Neuronal stem cell (in vitro differentiated cells): ENCODE data around the gene OGFRL1.

Source experiments
- DNase-seq: peaks from one replicate; pipeline ENCODE4 v3.0.0-alpha.2; 2013; ENCODE audit warnings: low spot score
- H2AFZ ChIP-seq: one replicate; pipeline ENCODE4 v1.6.1; 2013; ENCODE audit warnings: mild to moderate bottlenecking, low read length, inconsistent platforms
- H2AK5ac ChIP-seq: 2 replicates; pipeline ENCODE4 v1.6.1; 2013; ENCODE audit warnings: low read depth, mild to moderate bottlenecking, inconsistent platforms, low read length, moderate library complexity, mixed read lengths
- H2BK120ac ChIP-seq: 2 replicates; pipeline ENCODE4 v1.6.1; 2013; ENCODE audit warnings: low read depth, mild to moderate bottlenecking, inconsistent platforms, low read length, moderate library complexity, mixed read lengths
- H2BK12ac ChIP-seq: one replicate; pipeline ENCODE4 v1.6.1; 2013; ENCODE audit warnings: low read length, inconsistent platforms
- H2BK15ac ChIP-seq: 2 replicates; pipeline ENCODE4 v1.6.1; 2013; ENCODE audit warnings: mild to moderate bottlenecking, low read length, inconsistent platforms, mixed read lengths
- H2BK5ac ChIP-seq: one replicate; pipeline ENCODE4 v1.6.1; 2013; ENCODE audit warnings: inconsistent platforms, mild to moderate bottlenecking, low read length, moderate library complexity
- H3K14ac ChIP-seq: one replicate; pipeline ENCODE4 v1.6.1; 2013; ENCODE audit warnings: low read length, inconsistent platforms
- H3K18ac ChIP-seq: 2 replicates; pipeline ENCODE4 v1.6.1; 2013; ENCODE audit warnings: low read length, inconsistent platforms
- H3K23ac ChIP-seq: 2 replicates; pipeline ENCODE4 v1.6.1; 2013; ENCODE audit warnings: low read depth, mild to moderate bottlenecking, mixed read lengths, low read length, inconsistent platforms; ENCODE audit not compliant: poor library complexity
- H3K27ac ChIP-seq: replicated peaks from 3 replicates; pipeline ENCODE4 v1.5.1; 2013; ENCODE audit warnings: low read length, inconsistent platforms
- H3K27me3 ChIP-seq, 3 experiments: 2 replicates each; pipeline ENCODE4 v1.6.1; 2013; ENCODE audit warnings: low read length in 3 of 3, mild to moderate bottlenecking in 2 of 3, inconsistent platforms in 1 of 3, low read depth in 1 of 3, mixed read lengths in 1 of 3, moderate library complexity in 1 of 3; ENCODE audit not compliant: control insufficient read depth in 3 of 3, insufficient read depth in 3 of 3
- H3K36me3 ChIP-seq, 2 donors: replicated peaks in 1 of 2; 2 replicates each; pipeline ENCODE4 v1.6.1; 2013; ENCODE audit warnings: low read length in 2 of 2; ENCODE audit not compliant: control insufficient read depth in 2 of 2, insufficient read depth in 2 of 2
- H3K4ac ChIP-seq: 2 replicates; pipeline ENCODE4 v1.6.1; 2013; ENCODE audit warnings: inconsistent platforms, mild to moderate bottlenecking, low read length, moderate library complexity
- H3K4me1 ChIP-seq, 2 donors: 1 replicate in 1 of 2; 2 replicates in 1 of 2; pipeline ENCODE4 v1.6.1; 2013; ENCODE audit warnings: low read length in 2 of 2, low read depth in 1 of 2; ENCODE audit not compliant: control insufficient read depth in 2 of 2, insufficient read depth in 1 of 2
- H3K4me2 ChIP-seq: one replicate; pipeline ENCODE4 v1.6.1; 2013; ENCODE audit warnings: mild to moderate bottlenecking, low read length, inconsistent platforms; ENCODE audit not compliant: insufficient read depth, poor library complexity, severe bottlenecking
- H3K4me3 ChIP-seq, 2 donors: 2 replicates each; pipeline ENCODE4 v1.5.1; 2013; ENCODE audit warnings: low read length in 2 of 2, mild to moderate bottlenecking in 2 of 2, inconsistent platforms in 1 of 2, moderate library complexity in 1 of 2
- H3K79me1 ChIP-seq: one replicate; pipeline ENCODE4 v1.6.1; 2013; ENCODE audit warnings: low read depth, mild to moderate bottlenecking, inconsistent platforms, low read length, moderate library complexity
- H3K9ac ChIP-seq: one replicate; pipeline ENCODE4 v1.6.1; 2013; ENCODE audit warnings: mild to moderate bottlenecking, low read depth, low read length, inconsistent platforms; ENCODE audit not compliant: poor library complexity
- H3K9me3 ChIP-seq, 2 donors: replicated peaks in 1 of 2; 2 replicates each; pipeline versions ENCODE3 to v1.6.1; 2013; ENCODE audit warnings: low read length in 2 of 2, mild to moderate bottlenecking in 2 of 2, inconsistent platforms in 1 of 2, low read depth in 1 of 2, mixed read lengths in 1 of 2, moderate library complexity in 1 of 2; ENCODE audit not compliant: control insufficient read depth in 2 of 2, insufficient read depth in 1 of 2
- H4K8ac ChIP-seq: one replicate; pipeline ENCODE4 v1.6.1; 2013; ENCODE audit warnings: low read depth, mild to moderate bottlenecking, inconsistent platforms, low read length, moderate library complexity
- H4K91ac ChIP-seq: one replicate; pipeline ENCODE4 v1.6.1; 2013; ENCODE audit warnings: low read length, low read depth, mild to moderate bottlenecking, inconsistent platforms; ENCODE audit not compliant: poor library complexity
- WGBS, 2 donors: extraction: QIAGEN DNeasy Blood & Tissue Kit; methylation state at CpG; one replicate each; pipeline ENCODE4 v1.1.7; 2013; ENCODE audit warnings: missing lambda C conversion rate in 2 of 2, mixed read lengths in 1 of 2; ENCODE audit not compliant: insufficient read length in 2 of 2, insufficient replicate concordance in 1 of 2; ENCODE audit errors: extremely low coverage in 2 of 2; 5-methylcytosine and 5-hydroxymethylcytosine counted together

OGFRL1 gene

DNA sequence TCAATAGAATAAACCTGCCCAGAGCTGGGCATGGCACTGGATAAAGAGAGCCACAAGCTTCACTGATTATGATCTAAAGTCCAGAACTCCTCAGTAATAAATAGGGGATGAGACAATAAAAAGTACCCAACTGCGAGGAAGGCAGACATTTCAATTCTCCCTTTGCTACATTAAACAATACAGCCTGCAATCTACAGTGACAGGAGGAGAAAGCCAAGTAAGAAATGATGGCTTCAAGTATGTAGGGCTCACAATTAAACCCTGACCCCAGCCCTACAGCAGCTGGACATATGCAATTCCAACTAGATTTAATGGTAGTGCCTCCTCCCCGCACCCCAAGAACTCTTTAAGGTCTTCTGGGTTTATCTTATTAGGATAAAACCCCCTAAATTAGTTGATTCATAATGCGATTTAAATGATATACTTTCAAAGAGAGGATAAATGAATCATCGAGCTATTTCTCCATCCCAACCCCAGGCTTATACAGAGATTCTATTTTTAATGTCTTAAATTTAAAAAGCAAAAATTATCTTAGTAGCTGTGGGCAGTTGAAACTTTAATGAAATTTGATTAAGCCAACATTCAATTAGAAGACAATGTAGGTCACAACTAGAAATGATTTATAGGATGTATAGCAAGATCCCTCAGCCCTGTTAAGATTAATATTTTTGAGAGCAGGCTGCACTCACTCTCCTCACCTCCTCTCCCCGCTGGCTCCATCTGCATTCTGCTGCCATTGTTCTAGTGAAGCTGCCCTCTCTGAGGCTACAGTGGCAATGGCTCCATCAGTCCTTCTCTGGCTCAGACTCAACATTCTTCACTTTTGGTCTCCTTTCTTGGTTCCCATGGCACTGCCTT, 57.1 kb downstream of the OGFRL1 start:
- DNase-seq, result no peak
- Histone ChIP-seq H3K23ac (no peak overlapping the region), H2BK12ac (no peak overlapping the region)

GRCh38 chr6:71346334-71346694, 57.7 kb downstream of the OGFRL1 start:
- Histone ChIP-seq H3K27ac (no peak overlapping the region), H3K36me3 (peaks cover 0 to 20% of the 10 kb centered on the region in 2 donors), H3K4ac (no peak overlapping the region), H3K4me1 (peaks cover 2 to 13% of the 10 kb centered on the region in 2 donors), H2BK120ac (no peak overlapping the region), H3K23ac (no peak overlapping the region), H2AFZ (no peak overlapping the region), H4K8ac (no peak overlapping the region), H3K79me1 (no peaks in the 10 kb centered on the region), H3K14ac (no peak overlapping the region), H3K18ac (no peak overlapping the region), H2BK15ac (no peak overlapping the region), H2BK12ac (no peak overlapping the region), H4K91ac (no peak overlapping the region), H3K9me3 (peaks cover 0 to 5% of the 10 kb centered on the region in 2 donors), H3K9ac (no peak overlapping the region), H2AK5ac (no peak overlapping the region), H3K4me2 (no peak overlapping the region), H3K4me3 (no peak overlapping the region), H2BK5ac (no peak overlapping the region), H3K27me3 (no peaks in the 10 kb centered on the region)
- DNase-seq, result no peak

More for the DNA sequence above, 57.1 kb downstream of the OGFRL1 start:
- no peaks in the 10 kb centered on the region for H3K27me3 ChIP-seq
- H3K4me1 ChIP-seq, result peaks cover 2 to 13% of the 10 kb centered on the region in 2 donors
- no peak overlapping the region for H4K8ac ChIP-seq
- H2BK15ac ChIP-seq, result no peak overlapping the region
- no peak overlapping the region for H2AK5ac ChIP-seq
- H4K91ac ChIP-seq, result no peak overlapping the region
- no peak overlapping the region for H3K18ac ChIP-seq
- H3K9ac ChIP-seq, result no peak overlapping the region
- no peak overlapping the region for H3K4me2 ChIP-seq
- no peak overlapping the region for H2BK5ac ChIP-seq
- no peak overlapping the region for H2AFZ ChIP-seq
- no peak overlapping the region for H3K4me3 ChIP-seq
- WGBS, 2 donors, result no CpG with 5 or more reads among the region's 5 CpGs
- no peaks in the 10 kb centered on the region for H3K79me1 ChIP-seq
- H3K4ac ChIP-seq, result no peak overlapping the region
- H3K9me3 ChIP-seq, result peaks cover 0 to 5% of the 10 kb centered on the region in 2 donors
- peaks cover 0 to 20% of the 10 kb centered on the region in 2 donors for H3K36me3 ChIP-seq
- no peak overlapping the region for H2BK120ac ChIP-seq
- no peak overlapping the region for H3K14ac ChIP-seq
- no peak overlapping the region for H3K27ac ChIP-seq

GRCh38 chr6:71347119-71347518, 58.5 kb downstream of the OGFRL1 start:
- peaks cover 0 to 5% of the 10 kb centered on the region in 2 donors for H3K9me3 ChIP-seq
- no peaks in the 10 kb centered on the region for H3K79me1 ChIP-seq
- H2BK12ac ChIP-seq, result no peak overlapping the region
- no peak overlapping the region for H3K9ac ChIP-seq
- H2BK5ac ChIP-seq, result no peak overlapping the region
- H3K14ac ChIP-seq, result no peak overlapping the region
- no peak overlapping the region for H3K27ac ChIP-seq
- H2AK5ac ChIP-seq, result no peak overlapping the region
- DNase-seq, result no peak
- peaks cover 0 to 20% of the 10 kb centered on the region in 2 donors for H3K36me3 ChIP-seq
- H3K4me2 ChIP-seq, result no peak overlapping the region
- H3K4me1 ChIP-seq, result peaks cover 2 to 13% of the 10 kb centered on the region in 2 donors
- no peak overlapping the region for H3K18ac ChIP-seq
- H3K4me3 ChIP-seq, result no peak overlapping the region
- no peak overlapping the region for H2BK15ac ChIP-seq
- no peak overlapping the region for H3K23ac ChIP-seq
- no peak overlapping the region for H3K4ac ChIP-seq
- WGBS, 2 donors, result no CpG with 5 or more reads among the region's 5 CpGs
- H3K27me3 ChIP-seq, result no peaks in the 10 kb centered on the region
- H4K8ac ChIP-seq, result no peak overlapping the region
- H4K91ac ChIP-seq, result no peak overlapping the region
- no peak overlapping the region for H2BK120ac ChIP-seq
- no peak overlapping the region for H2AFZ ChIP-seq

DNA sequence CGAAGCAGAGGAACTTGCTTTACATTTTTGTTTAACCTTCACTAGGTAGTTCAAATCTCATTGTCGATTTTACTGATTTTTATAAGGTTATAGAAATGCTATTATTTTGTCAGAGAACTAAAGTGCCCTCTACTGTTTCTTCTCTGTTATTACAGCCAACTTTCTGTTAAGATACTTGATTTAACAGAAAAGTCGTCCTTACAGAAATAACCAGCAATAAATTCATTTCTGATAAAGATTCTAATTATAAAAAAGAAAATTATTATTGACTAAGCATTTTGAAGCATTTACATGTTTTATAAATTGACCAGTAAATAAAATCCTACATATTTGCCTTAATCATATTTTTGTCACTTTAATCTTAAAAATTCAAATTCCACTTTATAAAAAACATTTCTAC, 60.8 kb downstream of the OGFRL1 start:
- Histone ChIP-seq H3K18ac (no peak overlapping the region), H3K79me1 (no peaks in the 10 kb centered on the region), H2BK5ac (no peak overlapping the region), H2AFZ (no peak overlapping the region), H3K9ac (no peak overlapping the region), H3K27me3 (no peaks in the 10 kb centered on the region), H3K4ac (no peak overlapping the region), H4K8ac (no peak overlapping the region), H3K4me1 (peaks cover 2 to 13% of the 10 kb centered on the region in 2 donors), H2BK15ac (no peak overlapping the region), H3K23ac (no peak overlapping the region), H3K14ac (no peak overlapping the region), H2BK12ac (no peak overlapping the region), H3K36me3 (peaks cover 0 to 9% of the 10 kb centered on the region in 2 donors), H2BK120ac (no peak overlapping the region), H4K91ac (no peak overlapping the region), H3K9me3 (peaks cover 0 to 5% of the 10 kb centered on the region in 2 donors), H3K27ac (no peak overlapping the region), H3K4me3 (no peak overlapping the region), H3K4me2 (no peak overlapping the region), H2AK5ac (no peak overlapping the region)
- DNase-seq, result peak; percentile 14
- no CpG with 5 or more reads among the region's 3 CpGs for WGBS, 2 donors
